ENCODE results near the gene ANKH.

ANKH gene

GRCh38 chr5:14684757-14685156 is 186.8 kb downstream of the ANKH start:
- no peak for DNase-seq (ENCODE audit: low read depth)

GRCh38 chr5:14683906-14684455 is 187.6 kb downstream of the ANKH start:
- DNase-seq (ENCODE audit: low read depth): no peak

GRCh38 chr5:14681236-14681752 is 190.3 kb downstream of the ANKH start:
- DNase-seq (ENCODE audit: low read depth): no peak

GRCh38 chr5:14679595-14679994 is 192.0 kb downstream of the ANKH start:
- no peak for DNase-seq (ENCODE audit: low read depth)

GRCh38 chr5:14678773-14679334 is 192.7 kb downstream of the ANKH start:
- no peak for DNase-seq (ENCODE audit: low read depth)

GRCh38 chr5:14676320-14676719 is 195.3 kb downstream of the ANKH start:
- no peak for DNase-seq (ENCODE audit: low read depth)

- DNase-seq (ENCODE audit: low read depth): no peak
These were observed 195.7 kb downstream of the ANKH start for GRCh38 chr5:14675865-14676300.

GRCh38 chr5:14674983-14675854 is 196.4 kb downstream of the ANKH start:
- DNase-seq (ENCODE audit: low read depth): no peak

- no peak for DNase-seq (ENCODE audit: low read depth)
These were observed 198.1 kb downstream of the ANKH start for GRCh38 chr5:14673443-14673842.

- no peak for DNase-seq (ENCODE audit: low read depth)
These were observed 198.8 kb downstream of the ANKH start for GRCh38 chr5:14672484-14673394.

- no peak for DNase-seq (ENCODE audit: low read depth)
These were observed 199.5 kb downstream of the ANKH start for GRCh38 chr5:14672082-14672481.

GRCh38 chr5:14671414-14671813 is 200.2 kb downstream of the ANKH start:
- no peak for DNase-seq (ENCODE audit: low read depth)

GRCh38 chr5:14669975-14670374 is 201.6 kb downstream of the ANKH start:
- DNase-seq (ENCODE audit: low read depth): no peak

- DNase-seq (ENCODE audit: low read depth): no peak
These were observed 202.2 kb downstream of the ANKH start for GRCh38 chr5:14669415-14669814.

GRCh38 chr5:14668181-14668591 is 203.4 kb downstream of the ANKH start:
- peak; percentile 11 for DNase-seq (ENCODE audit: low read depth)

GRCh38 chr5:14667770-14668169 is 203.8 kb downstream of the ANKH start:
- no peak for DNase-seq (ENCODE audit: low read depth)

- DNase-seq (ENCODE audit: low read depth): no peak
These were observed 204.3 kb downstream of the ANKH start for GRCh38 chr5:14667290-14667689.

GRCh38 chr5:14666357-14666756 is 205.2 kb downstream of the ANKH start:
- no peak for DNase-seq (ENCODE audit: low read depth)

GRCh38 chr5:14665949-14666348 is 205.6 kb downstream of the ANKH start:
- DNase-seq (ENCODE audit: low read depth): peak; percentile 37

- DNase-seq (ENCODE audit: low read depth): no peak
These were observed 206.3 kb downstream of the ANKH start for GRCh38 chr5:14665101-14665822.
